HEK293T (cell line): ENCODE data around the gene PDXDC1.
"Not testable (repeated sequence)": the region's sequence is repeated elsewhere in the genome, so short reads cannot be mapped to it uniquely, and the experiment has no call there.

Experiments
- CTCF ChIA-PET: fragments of 350-600 bp; formaldehyde crosslinking; extraction: SDS; loops from one replicate; lab custom pipeline; 2021; ENCODE audit warnings: antibody characterized with exemption, inconsistent platforms; lab: Yijun Ruan, JAX
- POLR2A ChIA-PET: fragments of 350-600 bp; formaldehyde crosslinking; extraction: SDS; loops from one replicate; lab custom pipeline; 2020; ENCODE audit warnings: antibody characterized with exemption, inconsistent platforms; lab: Yijun Ruan, JAX
- DNase-seq: peaks from one replicate; pipeline ENCODE4 v3.0.0; 2012; ENCODE audit warnings: mixed read lengths; ENCODE audit errors: extremely low spot score
- ARNT ChIP-seq: fragments of 450-650 bp; IDR thresholded peaks from 2 replicates; pipeline ENCODE4 v1.6.1; 2017; ENCODE audit warnings: mild to moderate bottlenecking
- BHLHE40 ChIP-seq: fragments of 450-650 bp; IDR thresholded peaks from 2 replicates; pipeline ENCODE4 v1.6.1; 2016; ENCODE audit warnings: mild to moderate bottlenecking, moderate library complexity, borderline replicate concordance
- CTBP1 ChIP-seq: fragments of 450-650 bp; IDR thresholded peaks from 2 replicates; pipeline ENCODE4 v1.6.1; 2016; ENCODE audit warnings: borderline replicate concordance
- ELF4 ChIP-seq: fragments of 450-650 bp; IDR thresholded peaks from 2 replicates; pipeline ENCODE4 v1.6.1; 2017; ENCODE audit warnings: antibody characterized with exemption
- FOXA1 ChIP-seq: fragments of 450-650 bp; IDR thresholded peaks from 2 replicates; pipeline ENCODE4 v1.6.1; 2016; ENCODE audit warnings: mild to moderate bottlenecking
- FOXK2 ChIP-seq: fragments of 450-650 bp; IDR thresholded peaks from 2 replicates; pipeline ENCODE4 v1.6.1; 2016; ENCODE audit warnings: mild to moderate bottlenecking
- FOXM1 ChIP-seq: fragments of 450-650 bp; IDR thresholded peaks from 2 replicates; pipeline ENCODE4 v1.6.1; 2017; ENCODE audit warnings: mild to moderate bottlenecking, borderline replicate concordance
- HDGF ChIP-seq: fragments of 450-650 bp; IDR thresholded peaks from 2 replicates; pipeline ENCODE4 v1.6.1; 2017; ENCODE audit warnings: antibody characterized with exemption, borderline replicate concordance
- L3MBTL2 ChIP-seq: fragments of 450-650 bp; conservative IDR thresholded peaks from 2 replicates; pipeline ENCODE4 v1.6.1; 2016; ENCODE audit warnings: mild to moderate bottlenecking
- LEF1 ChIP-seq: fragments of 450-650 bp; IDR thresholded peaks from 2 replicates; pipeline ENCODE4 v1.6.1; 2017; ENCODE audit warnings: mild to moderate bottlenecking, borderline replicate concordance
- NFRKB ChIP-seq: fragments of 450-650 bp; IDR thresholded peaks from 2 replicates; pipeline ENCODE4 v1.6.1; 2016; ENCODE audit warnings: mild to moderate bottlenecking, moderate library complexity
- PKNOX1 ChIP-seq: fragments of 450-650 bp; IDR thresholded peaks from 2 replicates; pipeline ENCODE4 v1.6.1; 2016
- SP1 ChIP-seq: fragments of 450-650 bp; IDR thresholded peaks from 2 replicates; pipeline ENCODE4 v1.6.1; 2017
- SUZ12 ChIP-seq: fragments of 450-650 bp; IDR thresholded peaks from 2 replicates; pipeline ENCODE4 v1.6.1; 2016; ENCODE audit warnings: mild to moderate bottlenecking
- TARDBP ChIP-seq: fragments of 450-650 bp; IDR thresholded peaks from 2 replicates; pipeline ENCODE4 v1.6.1; 2016
- ZNF384 ChIP-seq: fragments of 450-650 bp; IDR thresholded peaks from 2 replicates; pipeline ENCODE4 v1.6.1; 2016

The PDXDC1 gene

DNA sequence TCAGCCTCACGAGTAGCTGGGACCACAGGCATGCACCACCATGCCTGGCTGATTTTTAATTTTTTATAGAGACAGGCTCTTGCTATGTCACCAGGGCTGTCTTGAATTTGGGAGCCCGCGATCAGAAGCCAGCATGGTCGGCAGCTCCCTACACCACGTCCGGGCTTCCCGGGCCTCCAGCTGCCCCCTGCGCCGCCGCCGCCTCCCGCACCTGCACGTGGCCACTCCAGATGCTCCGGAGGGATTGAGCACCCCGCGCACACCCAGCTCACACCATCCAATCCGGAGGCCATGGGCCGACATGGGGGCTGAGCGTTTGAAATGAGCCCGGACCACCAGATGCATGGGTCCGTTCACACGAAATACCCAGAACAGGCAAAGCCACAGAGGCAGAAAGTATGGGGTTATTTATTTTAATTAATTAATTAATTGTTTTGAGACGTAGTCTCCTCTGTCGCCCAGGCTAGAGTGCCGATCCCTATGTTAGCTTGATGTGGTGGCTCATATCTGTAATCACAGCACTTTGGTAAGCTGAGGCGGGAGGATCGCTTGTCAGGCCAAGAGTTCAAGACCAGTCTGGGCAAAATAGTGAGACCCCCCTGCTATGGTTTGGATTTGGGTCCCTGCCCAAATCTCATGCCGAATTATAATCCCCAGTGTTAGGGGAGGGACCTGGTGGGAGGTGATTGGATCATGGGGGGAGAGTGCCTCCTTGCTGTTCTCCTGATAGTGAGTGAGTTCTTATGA, 17.1 kb upstream of the PDXDC1 start:
- DNase-seq = no peak
- CTCF ChIA-PET = interaction anchor here (0.6 kb wide), 1 partner anchor 428 kb away, joined by 4 read pairs; no protein-coding TSS in a partner anchor
- no peak for TF ChIP-seq SUZ12
- TF ChIP-seq LEF1 = no peak
- no peak for TF ChIP-seq FOXM1
- TF ChIP-seq ELF4 = no peak
- TF ChIP-seq L3MBTL2 = no peak
- no peak for TF ChIP-seq BHLHE40
- no peak for TF ChIP-seq NFRKB
- TF ChIP-seq ARNT = no peak
- no peak for TF ChIP-seq TARDBP
- no peak for TF ChIP-seq CTBP1
- TF ChIP-seq HDGF = no peak
- no peak for TF ChIP-seq ZNF384
- TF ChIP-seq FOXK2 = no peak
- no peak for TF ChIP-seq SP1
- TF ChIP-seq FOXA1 = no peak
- TF ChIP-seq PKNOX1 = no peak
- POLR2A ChIA-PET = no interaction called here

DNA sequence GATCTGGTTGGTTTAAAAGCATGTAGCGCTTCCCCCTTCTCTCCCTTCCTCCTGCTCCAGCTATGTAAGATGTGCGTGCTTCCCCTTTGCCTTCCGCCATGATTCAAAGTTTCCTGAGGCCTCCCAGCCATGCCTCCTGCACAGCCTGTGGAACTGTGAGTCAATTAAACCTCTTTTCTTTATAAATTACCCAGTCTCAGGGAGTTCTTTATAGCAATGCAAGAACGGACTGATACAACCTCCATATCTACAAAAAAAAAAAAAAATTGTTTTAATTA, 16.6 kb upstream of the PDXDC1 start:
- TF ChIP-seq L3MBTL2 = no peak
- TF ChIP-seq HDGF = no peak
- no peak for TF ChIP-seq BHLHE40
- no peak for TF ChIP-seq ELF4
- TF ChIP-seq ARNT = no peak
- TF ChIP-seq LEF1 = no peak
- no peak for TF ChIP-seq PKNOX1
- no peak for TF ChIP-seq SP1
- TF ChIP-seq TARDBP = no peak
- ChIA-PET POLR2A (no interaction called here), CTCF (no interaction called here)
- DNase-seq = no peak

GRCh38 chr16:14958970-14959369, 15.9 kb upstream of the PDXDC1 start:
- peak; percentile 18 for DNase-seq
- TF ChIP-seq NFRKB = no peak
- no peak for TF ChIP-seq SP1
- TF ChIP-seq ELF4 = no peak
- CTCF ChIA-PET = no interaction called here
- POLR2A ChIA-PET = no interaction called here

DNA sequence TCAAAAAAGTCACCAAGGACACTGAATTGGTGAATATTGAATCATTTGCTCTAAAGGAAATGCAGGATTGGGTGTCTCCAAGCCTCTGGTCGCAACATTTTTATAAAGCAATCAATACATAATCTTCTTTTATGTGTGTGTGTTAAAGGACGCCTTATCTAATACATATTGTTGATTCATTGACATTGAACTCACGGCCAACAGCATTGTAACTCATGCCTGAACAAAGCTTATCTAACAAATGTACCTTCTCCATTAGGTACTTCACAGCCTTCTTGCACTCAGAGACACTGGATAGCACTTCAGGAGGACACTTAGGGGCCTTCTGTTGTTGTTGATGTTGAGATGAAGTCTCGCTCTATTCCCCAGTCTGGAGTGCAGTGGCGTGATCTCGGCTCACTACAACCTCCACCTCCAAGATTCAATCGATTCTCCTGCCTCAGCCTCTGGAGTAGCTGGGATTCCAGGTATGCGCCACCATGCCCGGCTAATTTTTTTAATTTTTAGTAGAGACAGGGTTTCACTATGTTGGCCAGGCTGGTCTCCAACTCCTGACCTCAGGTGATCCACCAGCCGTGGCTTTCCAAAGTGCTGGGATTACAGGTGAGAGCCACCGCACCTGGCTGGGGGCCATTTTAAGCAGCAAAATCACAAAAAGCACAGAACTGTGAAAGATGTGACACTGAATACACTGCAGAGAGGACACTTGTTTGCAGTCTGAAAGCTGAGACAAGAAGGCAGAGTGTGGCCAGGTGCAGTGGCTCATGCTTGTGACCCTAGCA, 13.2 kb upstream of the PDXDC1 start:
- no peak for TF ChIP-seq FOXA1
- TF ChIP-seq ELF4 = no peak
- no peak for TF ChIP-seq ARNT
- no peak for TF ChIP-seq SUZ12
- no peak for TF ChIP-seq LEF1
- no peak for TF ChIP-seq FOXM1
- no peak for TF ChIP-seq BHLHE40
- TF ChIP-seq TARDBP = no peak
- no peak for TF ChIP-seq PKNOX1
- no peak for TF ChIP-seq NFRKB
- no peak for TF ChIP-seq CTBP1
- no peak for TF ChIP-seq L3MBTL2
- TF ChIP-seq FOXK2 = no peak
- ChIA-PET CTCF (no interaction called here), POLR2A (no interaction called here)
- no peak for DNase-seq

DNA sequence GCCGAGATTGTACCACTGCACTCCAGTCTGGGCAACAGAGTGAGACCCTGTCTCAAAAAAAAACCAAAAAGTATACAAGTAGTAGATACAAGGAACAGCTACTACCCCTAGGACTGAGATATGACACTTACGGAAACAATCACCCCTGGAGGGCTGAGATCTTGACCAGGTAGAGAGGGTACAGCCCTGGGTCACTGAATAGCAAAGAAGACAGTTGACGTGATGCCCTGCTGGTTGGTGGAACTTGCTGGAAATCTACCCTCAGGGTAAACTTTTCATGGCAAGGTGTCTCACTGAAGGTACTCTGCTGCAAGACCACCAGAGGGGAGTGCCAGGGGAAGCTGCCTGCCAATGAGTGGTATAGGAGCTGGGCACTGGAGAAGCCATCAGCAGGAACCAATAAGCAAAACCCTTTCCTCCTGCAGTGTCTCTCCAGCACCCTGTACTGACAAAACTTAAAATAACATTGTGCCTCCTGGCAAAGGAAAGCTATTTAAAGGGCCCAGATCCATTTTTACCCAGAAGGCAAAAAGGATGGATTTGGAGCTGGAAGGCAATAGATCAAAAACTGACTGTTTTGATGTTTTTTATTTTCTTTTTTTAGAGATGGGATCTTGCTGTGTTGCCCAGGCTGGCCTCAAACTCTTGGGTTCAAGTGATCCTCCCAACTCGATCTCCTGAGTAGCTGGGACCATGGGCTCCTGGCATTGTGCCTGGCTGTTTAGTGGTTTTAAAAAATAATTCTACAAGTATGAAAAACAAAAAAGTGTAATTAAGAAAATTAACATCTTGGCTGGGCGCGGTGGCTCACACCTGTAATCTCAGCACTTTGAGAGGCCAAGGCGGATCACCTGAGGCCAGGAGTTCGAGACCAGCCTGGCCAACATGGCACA, 11.3 kb upstream of the PDXDC1 start:
- DNase-seq = no peak
- POLR2A ChIA-PET = no interaction called here
- CTCF ChIA-PET = no interaction called here
- TF ChIP-seq LEF1 (no peak), TARDBP (no peak), NFRKB (no peak), ZNF384 (no peak), SUZ12 (no peak), CTBP1 (no peak)

- POLR2A ChIA-PET = no interaction called here
- CTCF ChIA-PET = no interaction called here
- TF ChIP-seq TARDBP = no peak
- TF ChIP-seq CTBP1 = no peak
- TF ChIP-seq FOXA1 = no peak
- TF ChIP-seq BHLHE40 = no peak
- no peak for TF ChIP-seq ARNT
- no peak for TF ChIP-seq SUZ12
- TF ChIP-seq LEF1 = no peak
- TF ChIP-seq NFRKB = no peak
- TF ChIP-seq ZNF384 = no peak
- TF ChIP-seq SP1 = no peak
- no peak for TF ChIP-seq FOXK2
- no peak for TF ChIP-seq L3MBTL2
- TF ChIP-seq HDGF = no peak
- DNase-seq = no peak
Measured at GRCh38 chr16:14965328-14965727, 9.5 kb upstream of the PDXDC1 start.

DNA sequence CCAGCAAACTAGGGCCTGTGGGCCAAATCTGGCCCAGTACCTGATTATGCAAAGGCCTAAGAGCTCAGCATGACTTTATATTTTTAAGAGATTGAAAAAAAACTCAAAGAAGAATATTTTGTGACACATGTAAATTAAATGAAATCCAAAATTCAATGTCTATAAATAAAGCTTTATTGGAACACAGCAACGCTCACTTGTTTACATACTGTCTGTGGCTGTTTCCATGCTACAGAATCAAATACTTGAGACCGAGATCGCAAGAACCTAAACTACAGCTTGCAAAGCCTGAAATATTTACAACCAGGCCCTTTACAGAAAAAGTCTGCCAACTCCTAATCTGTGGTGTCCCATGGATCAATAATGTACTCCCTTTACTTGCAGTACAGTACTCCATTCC, 5.0 kb upstream of the PDXDC1 start:
- DNase-seq, POLR2A ChIA-PET, CTCF ChIA-PET: not testable (repeated sequence)

GRCh38 chr16:14971621-14972228, 3.1 kb upstream of the PDXDC1 start:
- CTCF ChIA-PET, POLR2A ChIA-PET, DNase-seq: not testable (repeated sequence)

DNA sequence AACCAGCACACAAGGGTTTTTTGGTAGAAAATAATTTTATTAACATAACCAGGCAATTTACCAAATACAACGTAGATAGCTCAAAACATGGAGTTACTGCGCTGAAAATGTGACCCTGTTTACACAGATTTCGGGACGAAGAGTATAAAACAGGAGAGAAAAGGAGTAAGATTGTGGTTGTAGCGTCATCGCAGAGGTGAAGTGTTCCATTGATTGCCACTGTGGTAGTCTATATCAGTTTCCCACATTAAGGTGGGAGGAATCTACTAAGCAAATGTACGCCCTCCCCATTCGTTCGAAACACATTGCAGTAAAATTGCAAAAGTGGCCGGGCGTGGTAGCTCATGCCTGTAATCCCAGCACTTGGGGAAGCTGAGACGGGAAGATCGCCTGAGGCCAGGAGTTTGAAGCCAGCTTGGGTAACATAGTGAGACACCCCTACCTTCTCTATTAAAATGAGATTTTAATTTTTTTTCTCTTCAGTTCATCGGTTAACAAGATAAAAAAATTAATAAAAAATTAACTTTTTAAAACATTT, 972 bp upstream of the PDXDC1 start:
- POLR2A ChIA-PET, CTCF ChIA-PET, DNase-seq: not testable (repeated sequence)

DNA sequence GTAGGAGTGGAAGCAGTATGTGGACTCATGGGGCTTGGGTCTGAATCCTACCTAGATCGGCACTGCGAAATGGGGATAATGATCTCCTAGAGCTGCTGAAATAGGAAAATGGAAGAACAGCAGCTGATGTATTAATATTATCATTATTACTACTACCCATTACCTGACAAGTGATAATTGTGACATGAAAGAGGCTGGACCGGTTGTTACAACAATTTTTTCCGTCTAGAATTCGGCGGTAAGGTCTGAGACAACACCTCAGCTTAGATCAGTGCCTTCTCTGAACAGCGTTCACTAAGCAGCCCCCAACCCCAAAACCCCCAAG, 533 bp upstream of the PDXDC1 start:
- POLR2A ChIA-PET = interaction anchor here (1.1 kb wide), 1 partner anchor 82 kb away, joined by 3 read pairs; the partner anchor contains the start of gene NTAN1
- DNase-seq, CTCF ChIA-PET: not testable (repeated sequence)
